ENCODE results near the gene DNAAF5.
"Not testable (repeated sequence)": the region's sequence is repeated elsewhere in the genome, so short reads cannot be mapped to it uniquely, and the experiment has no call there.

Gene DNAAF5

GRCh38 chr7:741850-742249 lies 15.4 kb downstream of the DNAAF5 start:
- DNase-seq, result no peak
- intact Hi-C loops (cut with DNase I), result no loop called here

DNA sequence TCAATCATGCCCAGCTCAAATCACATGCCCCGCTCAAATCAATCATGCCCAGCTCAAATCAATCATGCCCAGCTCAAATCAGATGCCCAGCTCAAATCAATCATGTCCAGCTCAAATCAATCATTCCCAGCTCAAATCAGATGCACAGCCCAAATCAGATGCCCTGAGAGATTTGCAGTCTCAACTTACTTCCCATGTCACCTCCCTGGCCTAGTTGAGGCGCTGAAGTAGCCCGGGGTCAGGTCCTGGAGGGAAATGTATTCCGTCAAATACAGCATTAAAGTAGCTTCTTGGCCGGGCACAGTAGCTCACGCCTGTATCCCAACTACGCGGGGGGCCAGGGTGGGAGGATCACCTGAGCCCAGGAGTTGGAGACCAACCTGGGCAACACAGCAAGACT lies 16.3 kb downstream of the DNAAF5 start:
- intact Hi-C loops (cut with DNase I), result no loop called here
- DNase-seq, result peak in 1 of 42 donors; percentile 19

DNA sequence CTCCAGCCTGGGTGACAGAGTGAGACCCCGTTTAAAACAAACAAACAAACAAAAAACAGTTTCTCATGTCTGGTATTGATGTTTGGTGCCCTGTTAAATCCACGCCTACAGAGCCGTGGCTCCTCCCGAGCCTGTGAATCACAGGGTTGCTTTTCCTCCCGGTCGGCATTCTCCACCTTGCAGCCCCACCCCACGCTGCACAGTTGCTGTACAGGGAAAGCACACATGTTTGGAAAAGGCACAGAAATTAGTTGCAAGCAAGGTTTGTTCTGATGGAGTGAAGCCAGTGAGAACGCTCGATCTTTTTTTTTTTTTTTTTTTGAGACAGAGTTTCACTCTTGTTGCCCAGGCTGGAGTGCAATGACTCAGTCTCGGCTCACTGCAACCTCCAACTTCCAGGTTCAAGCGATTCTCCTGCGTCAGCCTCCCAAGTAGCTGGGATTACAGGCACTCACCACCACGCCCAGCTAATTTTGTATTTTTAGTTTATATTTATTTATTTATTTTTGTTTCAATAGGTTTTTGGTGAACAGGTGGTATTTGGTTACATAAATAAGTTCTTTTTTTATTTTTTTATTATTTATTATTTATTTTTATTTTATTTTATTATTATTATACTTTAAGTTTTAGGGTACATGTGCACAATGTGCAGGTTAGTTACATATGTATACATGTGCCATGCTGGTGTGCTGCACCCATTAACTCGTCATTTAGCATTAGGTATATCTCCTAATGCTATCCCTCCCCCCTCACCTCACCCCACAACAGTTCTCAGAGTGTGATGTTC lies 17.0 kb downstream of the DNAAF5 start:
- peak in 4 of 42 donors; percentile 13 to 31 (median 26) for DNase-seq
- intact Hi-C loops (cut with DNase I), result not testable (repeated sequence)

- DNase-seq; intact Hi-C loops (cut with DNase I): not testable (repeated sequence)
Measured at GRCh38 chr7:744128-744520, 17.6 kb downstream of the DNAAF5 start.

GRCh38 chr7:744854-745430 lies 18.4 kb downstream of the DNAAF5 start:
- DNase-seq, result peak in 1 of 42 donors; percentile 18

GRCh38 chr7:745431-746154 lies 19.1 kb downstream of the DNAAF5 start:
- intact Hi-C loops (cut with DNase I), result no loop called here
- peak in 1 of 42 donors; percentile 21 for DNase-seq

More at GRCh38 chr7:744854-745430, 18.4 kb downstream of the DNAAF5 start:
- intact Hi-C loops (cut with DNase I), result no loop called here

GRCh38 chr7:746155-747061 lies 19.9 kb downstream of the DNAAF5 start:
- DNase-seq, result peak in 1 of 42 donors; percentile 11

GRCh38 chr7:747186-747585 lies 20.7 kb downstream of the DNAAF5 start:
- DNase-seq, result no peak
- intact Hi-C loops (cut with DNase I), result no loop called here

More at GRCh38 chr7:746155-747061, 19.9 kb downstream of the DNAAF5 start:
- intact Hi-C loops (cut with DNase I), result no loop called here

DNA sequence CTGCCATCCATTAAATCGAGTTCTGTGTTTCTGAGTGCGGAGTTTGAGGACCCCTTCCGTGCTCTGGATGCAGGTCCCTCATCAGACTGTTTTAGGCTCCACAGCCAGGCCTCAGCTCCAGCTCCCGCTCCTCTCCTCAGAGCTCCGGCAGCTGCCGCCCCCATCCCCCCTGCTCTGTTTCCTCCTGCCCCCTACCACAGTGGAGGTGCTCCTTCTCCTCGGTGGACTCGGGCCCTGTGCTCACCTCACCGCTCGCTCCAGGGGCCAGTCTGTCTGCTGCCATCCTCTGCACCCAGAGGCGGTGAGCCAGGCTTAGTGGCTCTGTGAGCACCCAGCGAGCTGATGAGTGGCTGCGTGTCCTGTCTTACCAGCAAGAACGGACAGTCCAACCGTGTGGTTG lies 21.9 kb downstream of the DNAAF5 start:
- intact Hi-C loops (cut with DNase I), result no loop called here
- DNase-seq, result no peak

GRCh38 chr7:749140-749551 lies 22.6 kb downstream of the DNAAF5 start:
- DNase-seq, result no peak
- intact Hi-C loops (cut with DNase I), result no loop called here

DNA sequence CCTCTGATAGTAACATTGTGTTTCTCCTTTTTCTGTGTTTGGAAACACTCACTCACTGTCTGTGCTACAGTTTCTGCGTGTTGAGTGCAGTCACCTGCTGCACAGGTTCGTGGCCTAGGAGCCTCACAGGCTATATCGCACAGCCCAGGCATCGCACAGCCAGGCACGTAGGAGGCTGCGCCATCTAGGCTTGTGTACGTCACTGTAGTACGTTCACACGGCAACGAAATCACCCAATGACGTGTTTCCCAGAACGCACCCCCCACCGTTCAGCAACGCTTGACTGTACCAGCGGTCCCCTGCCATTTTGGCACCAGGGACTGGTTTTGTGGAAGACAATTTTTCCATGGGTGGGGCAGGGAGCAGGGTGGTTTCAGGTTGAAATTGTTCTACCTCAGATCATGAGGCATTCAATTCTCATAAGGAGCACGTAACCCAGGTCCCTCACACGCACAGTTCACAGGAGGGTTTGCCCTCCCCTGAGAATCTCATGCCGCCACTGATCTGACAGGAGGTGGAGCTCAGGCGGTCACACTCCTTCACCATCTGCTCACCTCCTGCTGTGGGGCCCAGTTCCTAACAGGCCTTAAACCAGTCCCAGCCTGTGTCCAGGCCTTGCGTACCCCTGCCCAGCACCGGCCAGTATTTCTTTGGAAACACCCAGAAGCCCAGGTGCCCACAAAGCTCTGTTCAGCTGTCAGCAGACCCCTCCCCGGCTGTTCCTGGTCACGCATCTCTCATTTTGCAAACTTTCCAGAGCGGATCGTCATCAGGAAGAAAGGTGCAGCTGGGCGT lies 23.8 kb downstream of the DNAAF5 start:
- no peak for DNase-seq

DNA sequence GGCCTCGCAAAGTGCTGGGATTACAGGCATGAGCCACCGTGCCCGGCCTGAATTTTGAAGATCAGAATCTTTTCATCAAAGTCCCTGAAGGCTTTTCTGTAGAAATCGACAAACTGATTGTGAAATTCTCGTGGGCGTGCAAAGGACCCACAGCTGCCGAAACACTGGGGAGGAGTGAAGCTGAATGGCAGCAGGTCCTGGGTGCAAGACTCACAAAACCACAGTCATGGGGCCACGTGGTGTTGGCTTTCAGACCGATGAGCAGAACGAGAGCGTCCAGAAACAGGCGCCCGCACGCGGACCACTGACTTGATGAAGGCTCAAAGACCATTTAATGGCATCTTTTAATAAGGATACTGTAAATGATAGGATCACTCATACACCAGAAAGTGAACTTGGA lies 25.3 kb downstream of the DNAAF5 start:
- DNase-seq, result no peak
- intact Hi-C loops (cut with DNase I), result loop anchor here (2.0 kb wide), 1 partner anchor 15 kb away; no protein-coding TSS in a partner anchor

More for the DNA sequence above, 23.8 kb downstream of the DNAAF5 start:
- intact Hi-C loops (cut with DNase I), result no loop called here

GRCh38 chr7:752256-752655 lies 25.8 kb downstream of the DNAAF5 start:
- intact Hi-C loops (cut with DNase I), result loop anchor here (2.0 kb wide), 1 partner anchor 15 kb away; no protein-coding TSS in a partner anchor
- not testable (repeated sequence) for DNase-seq

DNA sequence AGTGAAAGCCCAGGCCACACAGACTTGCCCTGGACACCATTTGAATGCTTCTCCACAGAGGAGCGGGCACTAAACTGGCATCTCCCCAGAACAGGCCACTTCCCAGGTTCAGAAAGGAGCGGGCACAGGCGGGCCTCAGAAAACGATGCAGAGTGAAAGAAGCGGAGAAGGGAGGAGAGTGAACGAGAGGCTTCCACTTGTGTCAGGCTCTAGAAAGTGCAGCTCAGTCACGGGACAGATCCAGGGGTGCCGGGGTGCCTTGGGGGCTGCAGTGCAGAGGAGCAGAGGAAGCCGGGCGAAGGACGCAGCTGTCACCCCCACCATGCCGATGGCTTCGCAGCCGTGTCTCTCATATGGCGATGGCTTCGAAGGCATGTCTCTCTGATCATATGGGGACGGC lies 26.7 kb downstream of the DNAAF5 start:
- DNase-seq, result no peak
- intact Hi-C loops (cut with DNase I), result loop anchor here (2.0 kb wide), 1 partner anchor 16 kb away; no protein-coding TSS in a partner anchor

- intact Hi-C loops (cut with DNase I), result no loop called here
- no peak for DNase-seq
Measured at GRCh38 chr7:754531-755412, 28.3 kb downstream of the DNAAF5 start.

DNA sequence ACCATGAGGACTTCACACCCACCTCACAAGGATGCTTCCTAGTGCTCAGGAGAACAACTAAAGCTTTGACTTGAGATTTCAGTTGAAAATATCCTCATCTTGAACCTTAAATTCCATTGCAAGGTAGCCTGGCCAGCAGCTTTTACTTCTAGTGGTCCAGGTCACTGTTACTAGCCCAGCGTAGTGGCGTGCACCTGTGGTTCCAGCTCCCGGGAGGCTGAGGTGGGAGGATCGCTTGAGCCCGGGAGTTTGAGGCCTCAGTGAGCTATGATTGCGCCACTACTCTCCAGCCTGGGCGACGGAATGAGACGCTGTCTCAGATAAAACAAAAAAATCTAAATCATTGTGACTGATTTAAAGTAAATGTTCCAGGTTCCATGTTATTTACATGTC lies 28.9 kb downstream of the DNAAF5 start:
- intact Hi-C loops (cut with DNase I), result no loop called here
- no peak for DNase-seq
